CD14-positive monocyte (primary cell): ENCODE measurements around the gene DCDC2. TPM values are rescaled to one million over a fixed set of nuclear protein-coding genes. Genes with fewer than 3 reads are reported as not detected.

Source experiments
- DNase-seq, 3 donors: peaks; one replicate each; pipeline ENCODE4 v3.0.0-alpha.2; 2011 to 2022
- H2AFZ ChIP-seq: 2 replicates; pipeline ENCODE4 v1.6.0; 2012; ENCODE audit warnings: mild to moderate bottlenecking, low read depth, low read length, inconsistent platforms; ENCODE audit not compliant: insufficient read depth, poor library complexity, severe bottlenecking
- H3K27ac ChIP-seq, 2 donors: 1 replicate in 1 of 2; 2 replicates in 1 of 2; pipeline ENCODE4 v1.5.1; 2012 to 2013; ENCODE audit warnings: low read length in 2 of 2, control low read depth in 1 of 2, inconsistent platforms in 1 of 2, low read depth in 1 of 2, mild to moderate bottlenecking in 1 of 2
- H3K27me3 ChIP-seq, 2 donors: one replicate each; pipeline versions ENCODE4 v1.6.0 to v1.6.1; 2011 to 2013; ENCODE audit warnings: low read length in 2 of 2; ENCODE audit not compliant: control insufficient read depth in 2 of 2, insufficient read depth in 2 of 2
- H3K36me3 ChIP-seq, 2 donors: replicated peaks in 1 of 2; 1 replicate in 1 of 2; 2 replicates in 1 of 2; pipeline versions ENCODE4 v1.5.1 to v1.6.1; 2012 to 2013; ENCODE audit warnings: low read length in 2 of 2, control low read depth in 1 of 2, inconsistent platforms in 1 of 2, mild to moderate bottlenecking in 1 of 2; ENCODE audit not compliant: insufficient read depth in 2 of 2, control insufficient read depth in 1 of 2
- H3K4me1 ChIP-seq, 2 donors: 1 replicate in 1 of 2; 2 replicates in 1 of 2; pipeline versions ENCODE4 v1.5.1 to v1.6.1; 2012 to 2013; ENCODE audit warnings: low read length in 2 of 2, control low read depth in 1 of 2, inconsistent platforms in 1 of 2, mild to moderate bottlenecking in 1 of 2, moderate library complexity in 1 of 2; ENCODE audit not compliant: insufficient read depth in 2 of 2, control insufficient read depth in 1 of 2
- H3K4me2 ChIP-seq: replicated peaks from 2 replicates; pipeline ENCODE3; 2012; ENCODE audit warnings: low read length, moderate library complexity, mild to moderate bottlenecking; ENCODE audit not compliant: poor library complexity, severe bottlenecking; ENCODE audit errors: extremely low read depth
- H3K4me3 ChIP-seq, 3 experiments: fragments of 200-600 bp in 1 of 3; sonication (generic) in 1 of 3; replicated peaks in 1 of 3; 1 replicate in 2 of 3; 2 replicates in 1 of 3; pipeline ENCODE4 v1.5.1; 2011 to 2013; ENCODE audit warnings: low read length in 3 of 3, mild to moderate bottlenecking in 3 of 3, control low read depth in 2 of 3, low read depth in 2 of 3, inconsistent platforms in 1 of 3, moderate library complexity in 1 of 3
- H3K79me2 ChIP-seq: 2 replicates; pipeline ENCODE4 v1.6.0; 2012; ENCODE audit warnings: mild to moderate bottlenecking, control low read depth, inconsistent platforms, low read length, moderate library complexity; ENCODE audit not compliant: insufficient read depth
- H3K9ac ChIP-seq: 2 replicates; pipeline ENCODE4 v1.6.0; 2017; ENCODE audit warnings: low read length, mild to moderate bottlenecking; ENCODE audit not compliant: insufficient read depth, poor library complexity, severe bottlenecking
- H3K9me3 ChIP-seq, 2 donors: replicated peaks in 1 of 2; 1 replicate in 1 of 2; 2 replicates in 1 of 2; pipeline versions ENCODE4 v1.5.1 to v1.6.1; 2012 to 2013; ENCODE audit warnings: low read length in 2 of 2, control low read depth in 1 of 2; ENCODE audit not compliant: control insufficient read depth in 1 of 2, insufficient read depth in 1 of 2
- H4K20me1 ChIP-seq: 2 replicates; pipeline ENCODE4 v1.6.0; 2012; ENCODE audit warnings: mild to moderate bottlenecking, low read length, control low read depth, moderate library complexity; ENCODE audit not compliant: insufficient read depth
- H3K27ac Mint-ChIP-seq, 7 donors: one replicate each; pipeline ENCODE4 v1.8.0; 2020; ENCODE audit warnings: mild to moderate bottlenecking in 7 of 7, mixed read lengths in 7 of 7, moderate library complexity in 6 of 7, inconsistent platforms in 2 of 7
- H3K27me3 Mint-ChIP-seq, 3 donors: one replicate each; pipeline ENCODE4 v1.8.0; 2021 to 2022; ENCODE audit warnings: low read depth in 3 of 3, mild to moderate bottlenecking in 3 of 3, mixed read lengths in 3 of 3, moderate library complexity in 3 of 3, inconsistent platforms in 1 of 3
- H3K36me3 Mint-ChIP-seq, 2 donors: one replicate each; pipeline ENCODE4 v1.8.0; 2020; ENCODE audit warnings: mixed read lengths in 2 of 2, inconsistent platforms in 1 of 2, mild to moderate bottlenecking in 1 of 2
- H3K4me1 Mint-ChIP-seq: one replicate; pipeline ENCODE4 v1.8.0; 2020; ENCODE audit warnings: mild to moderate bottlenecking, mixed read lengths
- H3K4me3 Mint-ChIP-seq, 2 donors: one replicate each; pipeline ENCODE4 v1.8.0; 2020; ENCODE audit warnings: mild to moderate bottlenecking in 2 of 2, mixed read lengths in 2 of 2, moderate library complexity in 1 of 2
- H3K9me3 Mint-ChIP-seq, 7 donors: one replicate each; pipeline ENCODE4 v1.8.0; 2020 to 2022; ENCODE audit warnings: mixed read lengths in 7 of 7, mild to moderate bottlenecking in 6 of 7, moderate library complexity in 6 of 7, inconsistent platforms in 2 of 7
- CTCF ChIP-seq: fragments of 200-600 bp; IDR thresholded peaks from one replicate; pipeline ENCODE4 v1.8.0; 2022; ENCODE audit warnings: antibody characterized with exemption, mild to moderate bottlenecking
- WGBS: methylation state at CpG from one replicate; pipeline ENCODE4 v1.1.5; 2013; ENCODE audit warnings: missing lambda C conversion rate; ENCODE audit not compliant: insufficient coverage; 5-methylcytosine and 5-hydroxymethylcytosine counted together
- intact Hi-C, 2 donors: fragments of 100-400 bp; cut with micrococcal nuclease; formaldehyde crosslinking; loops; one replicate each; pipeline versions ENCODE4 v1.15.0 to v1.15.1; 2023
- polyA plus RNA-seq, 3 donors: library from polyadenylated mRNA; depleted of rRNA in 1 of 3; unstranded in 2 of 3; stranded (reverse) in 1 of 3; fragments of 300-500 nt in 2 of 3; fragments of >200 nt in 1 of 3; fragmentation: Illumina TruSeq in 2 of 3; gene quantifications; 1 replicate in 2 of 3; 2 replicates in 1 of 3; pipeline ENCODE4 v1.2.3, GENCODE V29; 2012 to 2021

The DCDC2 gene
- polyA plus RNA-seq, 3 donors, result not detected

- Histone ChIP-seq H3K4me3 (no peak overlapping the region), H3K27me3 (no peaks in the 10 kb centered on the region), H3K4me2 (no peak overlapping the region), H2AFZ (no peak overlapping the region), H3K79me2 (no peaks in the 10 kb centered on the region), H3K4me1 (peaks cover 21 to 22% of the 10 kb centered on the region in 2 donors), H3K9ac (no peak overlapping the region), H4K20me1 (no peaks in the 10 kb centered on the region), H3K9me3 (no peaks in the 10 kb centered on the region), H3K36me3 (no peaks in the 10 kb centered on the region), H3K27ac (no peak overlapping the region)
- H3K27me3 Mint-ChIP-seq, result peaks cover 0 to 4% (median 2%) of the 10 kb centered on the region in 3 donors
- 83% methylated on average over 1 of the region's 3 CpGs for WGBS
- H3K36me3 Mint-ChIP-seq, result no peaks in the 10 kb centered on the region
- H3K4me3 Mint-ChIP-seq, result no peak overlapping the region
- intact Hi-C loops, result no loop called here
- TF ChIP-seq CTCF, result no peak
- DNase-seq, result no peak
- no peaks in the 10 kb centered on the region for H3K9me3 Mint-ChIP-seq
- H3K4me1 Mint-ChIP-seq, result peaks cover 22% of the 10 kb centered on the region
- H3K27ac Mint-ChIP-seq, result no peak overlapping the region
Measured at GRCh38 chr6:24226541-24226940, 131.3 kb downstream of the DCDC2 start.

DNA sequence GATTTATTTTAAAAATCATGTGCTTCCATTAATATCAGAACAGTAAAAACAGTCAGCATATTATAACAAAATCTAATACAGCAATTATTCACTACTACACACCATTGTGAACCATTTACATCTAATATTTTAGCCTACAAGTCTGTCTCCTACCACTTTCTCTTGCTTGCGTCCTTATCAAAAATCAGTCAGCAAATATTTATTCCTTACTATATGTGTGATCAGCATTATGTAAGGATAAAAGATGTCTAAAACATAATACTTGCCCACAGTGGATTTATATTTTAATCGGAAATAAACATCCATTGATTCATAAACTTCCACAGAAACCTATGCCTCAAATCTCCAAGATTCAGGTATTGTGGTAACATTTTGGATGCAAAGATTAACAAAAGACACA is 132.0 kb downstream of the DCDC2 start:
- H3K9me3 Mint-ChIP-seq, result peaks cover 0 to 2% (median 0%) of the 10 kb centered on the region in 7 donors
- H3K79me2 ChIP-seq, result no peaks in the 10 kb centered on the region
- WGBS, result no CpG with 5 or more reads among the region's 2 CpGs
- H2AFZ ChIP-seq, result no peak overlapping the region
- TF ChIP-seq CTCF, result no peak
- H4K20me1 ChIP-seq, result no peaks in the 10 kb centered on the region
- H3K27ac Mint-ChIP-seq, result no peak overlapping the region
- no peaks in the 10 kb centered on the region for H3K27me3 ChIP-seq
- no peaks in the 10 kb centered on the region for H3K36me3 ChIP-seq
- no peak overlapping the region for H3K27ac ChIP-seq
- intact Hi-C loops, result no loop called here
- H3K27me3 Mint-ChIP-seq, result peaks cover 1 to 4% (median 2%) of the 10 kb centered on the region in 3 donors
- no peak overlapping the region for H3K9ac ChIP-seq
- H3K4me2 ChIP-seq, result no peak overlapping the region
- H3K4me3 Mint-ChIP-seq, result no peak overlapping the region
- DNase-seq, result no peak
- peaks cover 21 to 22% of the 10 kb centered on the region in 2 donors for H3K4me1 ChIP-seq
- peaks cover 22% of the 10 kb centered on the region for H3K4me1 Mint-ChIP-seq
- no peak overlapping the region for H3K4me3 ChIP-seq
- H3K36me3 Mint-ChIP-seq, result no peaks in the 10 kb centered on the region
- H3K9me3 ChIP-seq, result no peaks in the 10 kb centered on the region
